Dendritic cell treated with granulocyte-macrophage colony-stimulating factor and Interleukin-4, amounts not matched to agents 40 ng/mL and 50 ng/mL, for 4 days (primary cell): ENCODE results near the gene OOSP4B.
"Not testable (repeated sequence)": the region's sequence is repeated elsewhere in the genome, so short reads cannot be mapped to it uniquely, and the experiment has no call there.

ENCODE experiments used
- H3K27ac Mint-ChIP-seq: one replicate; pipeline ENCODE4 v1.8.0; 2022; ENCODE audit warnings: mild to moderate bottlenecking, mixed read lengths
- H3K27me3 Mint-ChIP-seq: one replicate; pipeline ENCODE4 v1.8.0; 2022; ENCODE audit warnings: mild to moderate bottlenecking, mixed read lengths
- H3K36me3 Mint-ChIP-seq: one replicate; pipeline ENCODE4 v1.8.0; 2022; ENCODE audit warnings: low read depth, mixed read lengths
- H3K4me1 Mint-ChIP-seq: one replicate; pipeline ENCODE4 v1.8.0; 2022; ENCODE audit warnings: low read depth, mixed read lengths
- H3K4me3 Mint-ChIP-seq: one replicate; pipeline ENCODE4 v1.8.0; 2022; ENCODE audit warnings: mild to moderate bottlenecking, moderate library complexity, mixed read lengths
- H3K9me3 Mint-ChIP-seq: one replicate; pipeline ENCODE4 v1.8.0; 2022; ENCODE audit warnings: mixed read lengths
- intact Hi-C: fragments of 100-400 bp; cut with micrococcal nuclease; formaldehyde crosslinking; loops from one replicate; pipeline ENCODE4 v1.15.0; 2022

Gene OOSP4B

DNA sequence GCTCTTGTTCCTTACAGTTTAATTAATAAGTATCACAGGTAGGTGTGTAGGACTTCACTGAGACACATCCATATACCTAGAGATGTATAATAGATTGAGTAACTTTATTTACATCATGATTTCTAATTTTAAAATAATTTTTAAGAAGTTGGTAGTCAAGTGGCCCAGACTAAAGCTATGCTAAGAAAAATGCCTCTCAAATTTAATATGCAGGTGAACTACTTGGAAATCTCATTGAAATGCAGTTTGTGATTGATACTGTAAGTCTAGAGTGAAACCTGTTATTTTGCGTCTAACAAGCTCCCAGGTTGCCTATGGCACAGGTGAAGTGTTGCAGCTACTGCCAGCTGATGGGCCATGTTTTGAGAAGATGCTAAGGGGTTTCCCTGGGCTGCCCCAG lies at the start of gene OOSP4B:
OOSP4B (plus strand) TSS at position 301 of the 400 bp plus-strand sequence.
- no peaks in the 10 kb centered on the region for H3K36me3 Mint-ChIP-seq
- no peaks in the 10 kb centered on the region for H3K27me3 Mint-ChIP-seq
- H3K4me3 Mint-ChIP-seq = no peak within 1 kb of the TSS
- no peaks in the 10 kb centered on the region for H3K9me3 Mint-ChIP-seq
- intact Hi-C loops = no loop called here
- no peaks in the 10 kb centered on the region for H3K4me1 Mint-ChIP-seq
- no peak within 1 kb of the TSS for H3K27ac Mint-ChIP-seq

DNA sequence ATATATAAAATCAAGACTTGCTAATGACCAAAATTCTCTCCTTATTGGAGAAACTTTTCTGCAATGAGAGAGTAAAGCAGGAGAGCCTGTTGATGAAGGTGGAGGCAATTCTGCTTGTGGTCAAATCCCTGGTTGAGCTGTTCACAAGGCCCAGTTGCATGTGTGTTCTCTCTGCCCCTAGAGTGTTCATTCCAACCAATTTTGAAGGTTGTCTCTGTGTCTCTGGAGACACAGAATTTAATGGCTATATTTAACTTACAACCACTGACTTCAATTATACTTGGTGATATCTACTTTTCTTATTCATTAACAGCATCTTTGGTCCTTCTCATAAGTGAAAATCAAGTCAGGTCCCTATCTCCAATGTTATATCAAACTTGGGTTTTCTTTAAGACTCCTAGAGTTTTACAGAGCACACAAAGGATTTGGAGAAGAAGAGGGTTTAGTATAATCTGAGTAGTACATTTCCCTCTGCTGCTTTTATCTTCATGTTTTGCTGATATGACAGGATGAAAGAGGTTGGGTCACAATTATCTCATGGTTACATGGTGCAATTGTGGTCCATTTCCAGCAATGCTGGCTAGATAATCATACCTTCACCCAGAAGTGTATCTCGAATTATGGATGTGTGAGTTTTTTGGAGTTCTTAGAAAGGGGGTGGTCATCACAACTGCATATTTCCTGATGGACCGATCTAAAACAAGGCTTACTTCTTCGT lies 49.1 kb upstream of the OOSP4B start:
- H3K27ac Mint-ChIP-seq = no peak overlapping the region
- no peaks in the 10 kb centered on the region for H3K36me3 Mint-ChIP-seq
- H3K4me3 Mint-ChIP-seq = no peak overlapping the region
- H3K4me1 Mint-ChIP-seq = no peaks in the 10 kb centered on the region
- no peaks in the 10 kb centered on the region for H3K9me3 Mint-ChIP-seq
- intact Hi-C loops = no loop called here
- H3K27me3 Mint-ChIP-seq = no peaks in the 10 kb centered on the region

DNA sequence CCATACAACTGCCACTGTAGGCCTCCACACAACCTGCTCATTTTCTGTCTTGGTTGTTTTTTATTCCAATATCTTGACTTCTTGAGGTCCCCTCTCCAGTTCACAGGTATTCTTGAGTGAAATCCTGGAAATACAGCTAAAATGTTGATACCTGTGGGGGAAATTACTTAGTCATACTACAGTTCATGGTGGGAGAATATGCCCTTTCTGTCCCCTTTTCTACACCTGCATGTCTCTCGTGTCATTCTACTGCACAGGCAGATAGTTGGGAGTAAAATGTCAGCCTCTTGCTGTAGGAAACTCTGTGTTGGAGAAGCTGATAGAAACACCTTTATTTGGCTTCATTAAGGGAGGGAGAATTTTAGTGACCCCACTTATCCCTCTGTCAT lies 48.6 kb upstream of the OOSP4B start:
- intact Hi-C loops = no loop called here
- no peaks in the 10 kb centered on the region for H3K27me3 Mint-ChIP-seq
- no peaks in the 10 kb centered on the region for H3K9me3 Mint-ChIP-seq
- no peak overlapping the region for H3K27ac Mint-ChIP-seq
- H3K36me3 Mint-ChIP-seq = no peaks in the 10 kb centered on the region
- H3K4me1 Mint-ChIP-seq = no peaks in the 10 kb centered on the region
- H3K4me3 Mint-ChIP-seq = no peak overlapping the region

DNA sequence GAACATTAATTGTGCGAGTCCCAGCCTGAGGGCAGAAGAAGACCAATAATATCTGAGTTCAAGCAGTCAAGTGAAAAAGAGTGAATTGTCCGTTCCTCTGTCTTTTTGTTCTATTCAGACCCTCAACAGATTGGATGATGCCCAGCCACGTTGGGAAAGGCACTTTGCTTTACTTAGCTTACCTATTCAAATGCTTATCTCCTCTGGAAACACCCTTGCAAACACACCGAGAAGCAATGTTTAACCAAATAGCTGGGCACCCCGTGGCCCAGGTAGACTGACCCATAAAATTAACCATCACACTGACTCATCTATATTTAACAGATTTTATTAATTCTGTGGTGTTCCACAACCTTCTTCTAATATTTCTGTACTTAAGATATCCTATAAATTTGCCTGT lies 43.9 kb upstream of the OOSP4B start:
- Mint-ChIP-seq H3K4me3 (no peak overlapping the region), H3K36me3 (no peaks in the 10 kb centered on the region), H3K4me1 (no peaks in the 10 kb centered on the region), H3K27ac (no peak overlapping the region), H3K27me3 (no peaks in the 10 kb centered on the region), H3K9me3 (no peaks in the 10 kb centered on the region)
- intact Hi-C loops = no loop called here

DNA sequence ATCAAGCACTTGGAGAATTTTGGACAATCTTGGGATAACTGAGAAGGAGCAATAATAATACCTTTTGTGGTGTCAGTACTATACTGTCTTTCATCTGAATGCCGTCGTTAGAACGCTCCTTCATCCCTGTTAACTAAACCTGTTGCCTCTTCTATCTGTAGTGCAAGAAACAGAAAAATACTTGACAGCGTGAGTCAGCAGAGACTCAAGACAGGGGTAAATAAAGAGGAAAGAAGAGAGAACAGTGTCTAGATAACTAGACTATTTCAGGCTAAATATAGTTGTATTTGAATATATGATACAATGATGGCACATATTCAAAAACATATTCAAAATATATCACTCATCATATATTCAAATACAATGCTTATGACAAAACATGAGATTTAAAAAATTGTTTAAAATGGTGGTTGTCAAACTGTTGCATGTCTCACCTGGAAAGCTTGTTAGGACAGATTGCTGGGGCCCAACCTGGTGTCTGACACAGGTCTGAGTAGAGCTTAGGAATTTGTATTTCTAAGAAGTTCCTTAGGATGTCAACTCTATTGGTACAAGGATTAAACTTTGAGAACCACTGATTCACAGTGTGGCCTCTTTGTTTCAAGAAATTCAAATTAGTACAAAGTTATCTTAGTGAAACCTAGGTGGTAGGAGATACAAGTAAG lies 35.7 kb upstream of the OOSP4B start:
- intact Hi-C loops = no loop called here
- no peak overlapping the region for H3K4me3 Mint-ChIP-seq
- H3K27ac Mint-ChIP-seq = no peak overlapping the region
- no peaks in the 10 kb centered on the region for H3K9me3 Mint-ChIP-seq
- H3K36me3 Mint-ChIP-seq = no peaks in the 10 kb centered on the region
- no peaks in the 10 kb centered on the region for H3K27me3 Mint-ChIP-seq
- H3K4me1 Mint-ChIP-seq = no peaks in the 10 kb centered on the region

DNA sequence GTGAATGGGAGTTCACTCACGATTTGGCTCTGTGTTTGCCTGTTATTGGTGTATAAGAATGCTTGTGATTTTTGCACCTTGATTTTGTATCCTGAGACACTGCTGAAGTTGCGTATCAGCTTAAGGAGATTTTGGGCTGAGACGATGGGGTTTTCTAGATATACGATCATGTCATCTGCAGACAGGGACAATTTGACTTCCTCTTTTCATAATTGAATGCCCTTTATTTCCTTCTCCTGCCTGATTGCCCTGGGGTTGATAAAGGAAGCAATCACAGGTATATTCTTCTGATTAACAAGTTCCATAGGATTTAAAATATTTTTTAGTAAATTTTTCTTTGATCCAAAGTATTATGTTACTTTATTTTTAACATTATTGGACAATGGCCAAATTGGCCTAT lies 34.9 kb upstream of the OOSP4B start:
- H3K27me3 Mint-ChIP-seq, H3K36me3 Mint-ChIP-seq, H3K9me3 Mint-ChIP-seq: not testable (repeated sequence)

DNA sequence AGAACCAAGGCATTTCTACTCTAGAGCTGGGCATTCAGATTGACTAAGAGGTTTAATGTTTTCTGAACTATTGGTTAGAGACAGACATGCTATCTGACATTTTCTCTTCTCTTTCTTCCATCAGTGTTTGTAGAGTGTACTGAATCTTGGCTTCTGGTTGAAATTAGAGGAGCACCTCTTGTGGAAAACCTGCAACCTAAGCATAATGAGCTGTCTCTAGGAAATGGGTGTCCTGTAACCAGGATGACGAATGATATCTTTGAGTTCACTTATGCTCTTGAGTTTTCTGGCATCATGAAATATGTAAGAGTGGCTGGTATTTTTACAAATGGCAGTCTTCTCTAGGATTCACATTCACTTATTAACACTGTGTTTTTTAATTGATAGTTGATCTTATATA lies 33.8 kb upstream of the OOSP4B start:
- Mint-ChIP-seq H3K36me3 (no peaks in the 10 kb centered on the region), H3K4me1 (no peaks in the 10 kb centered on the region), H3K9me3 (no peaks in the 10 kb centered on the region), H3K27me3 (no peaks in the 10 kb centered on the region), H3K4me3 (no peak overlapping the region), H3K27ac (no peak overlapping the region)
- intact Hi-C loops = no loop called here

More for the DNA sequence above, 34.9 kb upstream of the OOSP4B start:
- H3K4me1 Mint-ChIP-seq, intact Hi-C loops, H3K4me3 Mint-ChIP-seq, H3K27ac Mint-ChIP-seq: not testable (repeated sequence)

DNA sequence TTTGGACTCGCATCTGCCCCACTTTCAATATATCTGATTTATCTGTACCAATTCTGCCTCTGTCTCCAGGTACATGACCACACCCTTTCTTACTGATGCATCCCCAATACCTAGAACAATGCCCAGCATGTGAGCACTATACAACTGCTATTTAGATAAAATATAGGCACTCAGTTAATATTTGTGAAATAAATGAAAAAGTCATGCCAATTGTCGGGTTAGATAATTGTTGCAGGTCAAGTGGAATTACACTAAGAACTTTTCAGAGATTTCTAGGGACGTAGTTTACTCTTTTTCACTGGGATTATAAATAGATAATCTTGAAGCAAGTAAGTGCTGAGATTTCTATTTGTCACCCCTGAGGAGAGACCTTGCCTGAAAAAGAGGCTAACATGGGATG lies 32.6 kb upstream of the OOSP4B start:
- Mint-ChIP-seq H3K27ac (no peak overlapping the region), H3K4me3 (no peak overlapping the region), H3K9me3 (peaks cover 3% of the 10 kb centered on the region), H3K36me3 (no peaks in the 10 kb centered on the region), H3K27me3 (no peaks in the 10 kb centered on the region), H3K4me1 (no peaks in the 10 kb centered on the region)
- intact Hi-C loops = no loop called here

DNA sequence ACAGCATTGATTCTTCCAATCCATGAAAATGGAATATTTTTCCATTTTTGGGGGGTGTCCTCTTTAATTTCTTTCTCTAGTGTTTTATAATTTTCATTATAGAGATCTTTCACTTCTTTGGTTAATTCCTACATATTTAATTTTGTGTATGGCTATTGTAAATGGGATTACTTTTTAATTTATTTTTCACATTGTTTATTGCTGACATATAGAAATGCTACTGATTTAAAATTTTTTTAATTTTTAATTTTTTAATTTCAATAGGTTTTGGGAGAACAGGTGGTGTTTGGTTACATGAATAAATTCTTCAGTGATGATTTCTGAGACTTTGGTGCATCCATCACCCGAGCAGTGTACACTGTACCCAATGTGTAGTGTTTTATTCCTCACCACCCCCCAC lies 26.6 kb upstream of the OOSP4B start:
- Mint-ChIP-seq H3K4me1 (no peaks in the 10 kb centered on the region), H3K36me3 (no peaks in the 10 kb centered on the region), H3K9me3 (peaks cover 58% of the 10 kb centered on the region), H3K27me3 (no peaks in the 10 kb centered on the region), H3K27ac (no peak overlapping the region), H3K4me3 (no peak overlapping the region)
- intact Hi-C loops = no loop called here

DNA sequence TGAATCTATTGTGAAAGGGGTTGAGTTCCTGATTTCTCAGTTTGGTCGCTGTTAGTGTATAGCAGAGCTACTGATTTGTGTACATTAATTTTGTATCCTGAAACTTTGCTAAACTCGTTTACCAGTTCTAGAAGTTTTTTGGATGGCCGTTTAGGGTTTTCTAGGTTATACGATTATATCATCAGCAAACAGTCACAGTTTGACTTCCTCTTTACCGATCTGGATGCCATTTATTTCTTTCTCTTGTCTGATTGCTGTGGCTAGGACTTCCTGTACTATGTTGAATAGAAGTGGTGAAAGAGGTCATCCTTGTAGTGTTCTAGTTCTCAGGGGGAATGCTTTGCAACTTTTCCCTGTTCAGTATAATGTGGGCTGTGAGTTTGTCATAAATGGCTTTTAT lies 24.6 kb upstream of the OOSP4B start:
- Mint-ChIP-seq H3K27me3 (no peaks in the 10 kb centered on the region), H3K4me1 (no peaks in the 10 kb centered on the region), H3K36me3 (no peaks in the 10 kb centered on the region), H3K27ac (no peak overlapping the region), H3K4me3 (no peak overlapping the region), H3K9me3 (peaks cover 58% of the 10 kb centered on the region)
- intact Hi-C loops = no loop called here

DNA sequence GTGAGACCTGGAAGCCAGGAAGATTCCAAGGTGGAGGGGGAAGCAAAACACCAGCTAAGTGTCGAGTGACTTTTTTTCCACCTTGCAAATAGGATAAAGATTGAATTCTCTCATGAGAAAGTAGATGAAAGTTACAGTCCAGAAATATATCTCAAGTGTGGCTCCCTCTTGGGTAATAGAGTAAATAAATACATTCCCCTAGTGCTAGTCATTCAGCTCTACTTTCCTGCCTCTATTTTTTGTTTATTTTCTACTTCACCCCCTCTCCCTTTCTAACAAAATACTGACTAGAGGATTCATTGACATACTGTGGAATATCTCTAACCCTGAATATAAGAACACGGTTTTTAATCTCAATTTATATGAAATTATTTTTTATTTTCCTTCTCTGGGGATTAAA lies 19.2 kb upstream of the OOSP4B start:
- intact Hi-C loops = no loop called here
- H3K27me3 Mint-ChIP-seq = no peaks in the 10 kb centered on the region
- H3K4me1 Mint-ChIP-seq = no peaks in the 10 kb centered on the region
- H3K36me3 Mint-ChIP-seq = peaks cover 5% of the 10 kb centered on the region
- H3K27ac Mint-ChIP-seq = no peak overlapping the region
- H3K9me3 Mint-ChIP-seq = peaks cover 51% of the 10 kb centered on the region
- no peak overlapping the region for H3K4me3 Mint-ChIP-seq

DNA sequence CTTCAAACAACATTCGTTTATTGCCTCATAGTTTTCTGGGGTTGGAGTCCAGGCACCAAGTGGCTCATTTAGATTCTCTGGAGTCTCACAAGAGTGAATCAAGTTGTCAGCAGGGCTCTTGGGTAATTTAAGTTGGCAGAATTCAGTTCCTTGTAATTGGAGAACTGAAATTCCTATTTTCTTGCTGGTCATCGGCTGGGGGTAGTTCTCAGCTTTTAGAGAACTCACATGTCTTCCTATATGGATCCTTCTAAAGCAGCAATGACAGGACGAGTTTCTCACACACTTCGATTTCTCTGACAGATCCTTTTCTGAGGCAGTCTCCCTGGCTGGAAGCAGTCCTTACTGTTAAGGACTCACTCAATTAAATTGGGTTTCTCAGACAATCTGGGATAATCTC lies 17.3 kb upstream of the OOSP4B start:
- H3K27me3 Mint-ChIP-seq = no peaks in the 10 kb centered on the region
- peaks cover 5% of the 10 kb centered on the region for H3K36me3 Mint-ChIP-seq
- no peak overlapping the region for H3K4me3 Mint-ChIP-seq
- peaks cover 42% of the 10 kb centered on the region for H3K9me3 Mint-ChIP-seq
- intact Hi-C loops = no loop called here
- H3K27ac Mint-ChIP-seq = no peak overlapping the region
- no peaks in the 10 kb centered on the region for H3K4me1 Mint-ChIP-seq

DNA sequence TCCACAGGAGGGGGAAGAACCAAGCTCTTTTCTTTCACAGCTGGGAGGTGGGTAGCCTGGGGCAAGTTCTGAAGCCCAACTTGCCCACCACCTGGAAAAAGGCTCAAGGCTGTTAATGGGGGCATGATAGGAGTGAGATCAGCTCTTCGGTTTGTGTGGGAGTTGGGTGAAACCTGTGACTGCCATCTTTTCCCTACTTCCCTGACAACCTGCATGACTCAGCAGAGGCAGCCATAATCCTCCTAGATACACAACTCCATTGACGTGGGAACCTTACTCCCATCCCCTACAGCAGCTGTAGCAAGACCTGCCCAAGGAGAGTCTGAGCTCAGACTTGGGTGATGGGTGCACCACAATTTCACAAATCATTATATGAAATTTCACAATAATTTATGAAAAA lies 13.3 kb upstream of the OOSP4B start:
- H3K4me1 Mint-ChIP-seq = no peaks in the 10 kb centered on the region
- peaks cover 40% of the 10 kb centered on the region for H3K9me3 Mint-ChIP-seq
- no peaks in the 10 kb centered on the region for H3K27me3 Mint-ChIP-seq
- intact Hi-C loops = no loop called here
- no peak overlapping the region for H3K27ac Mint-ChIP-seq
- H3K4me3 Mint-ChIP-seq = no peak overlapping the region
- H3K36me3 Mint-ChIP-seq = peaks cover 5% of the 10 kb centered on the region

DNA sequence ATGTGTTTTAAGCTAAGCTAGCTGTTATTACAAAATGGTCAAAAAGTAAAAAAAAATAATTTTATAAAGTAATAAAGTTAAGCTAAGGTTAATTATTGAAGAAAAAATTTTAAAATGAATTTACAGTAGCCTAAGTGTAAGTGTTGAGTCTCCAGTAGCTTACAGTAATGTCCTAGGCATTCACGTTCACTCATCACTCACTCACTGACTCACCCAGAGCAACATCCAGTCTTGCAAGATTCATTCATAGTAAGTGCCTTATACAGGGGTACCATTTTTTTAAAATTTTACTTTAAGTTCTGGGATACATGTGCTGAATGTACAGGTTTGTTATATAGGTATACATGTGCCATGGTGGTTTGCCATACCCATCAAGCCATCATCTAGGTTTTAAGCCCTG lies 11.6 kb upstream of the OOSP4B start:
- peaks cover 32% of the 10 kb centered on the region for H3K9me3 Mint-ChIP-seq
- no peaks in the 10 kb centered on the region for H3K36me3 Mint-ChIP-seq
- no peak overlapping the region for H3K27ac Mint-ChIP-seq
- no peaks in the 10 kb centered on the region for H3K4me1 Mint-ChIP-seq
- intact Hi-C loops = no loop called here
- H3K27me3 Mint-ChIP-seq = no peaks in the 10 kb centered on the region
- no peak overlapping the region for H3K4me3 Mint-ChIP-seq

DNA sequence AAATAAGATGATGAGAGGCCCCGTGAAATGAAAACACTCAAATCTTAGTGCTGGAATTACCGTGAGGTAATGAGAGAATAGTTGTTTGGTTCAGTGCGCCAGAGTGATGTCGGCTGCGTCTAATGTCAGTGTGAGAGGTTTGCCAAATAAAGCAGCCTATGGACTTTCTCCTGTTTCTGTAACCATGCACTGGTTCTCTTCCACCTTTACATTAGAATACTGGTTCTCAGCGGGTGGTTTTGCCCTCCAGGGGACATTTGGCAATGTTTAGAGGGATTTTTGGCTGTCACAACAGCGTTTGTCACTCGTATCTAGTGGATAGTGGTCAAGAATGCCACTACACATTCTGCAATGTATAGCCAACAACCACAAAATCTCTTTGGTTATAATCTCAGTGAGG lies 1.1 kb downstream of the OOSP4B start:
- H3K36me3 Mint-ChIP-seq = no peaks in the 10 kb centered on the region
- H3K27ac Mint-ChIP-seq = no peak overlapping the region

More for the DNA sequence above, 1.1 kb downstream of the OOSP4B start:
- intact Hi-C loops = no loop called here
- no peaks in the 10 kb centered on the region for H3K9me3 Mint-ChIP-seq
- H3K27me3 Mint-ChIP-seq = no peaks in the 10 kb centered on the region
- no peaks in the 10 kb centered on the region for H3K4me1 Mint-ChIP-seq
- H3K4me3 Mint-ChIP-seq = no peak overlapping the region
